Epithelial cell of proximal tubule (primary cell): ENCODE data around the gene MET. TPM values are rescaled to one million over a fixed set of nuclear protein-coding genes. Genes with fewer than 3 reads are reported as not detected.
"Not testable (repeated sequence)": the region's sequence is repeated elsewhere in the genome, so short reads cannot be mapped to it uniquely, and the experiment has no call there.

Source experiments
- DNase-seq: peaks from one replicate; pipeline ENCODE4 v3.0.0-alpha.2; 2011; ENCODE audit warnings: low read depth
- H3K4me3 ChIP-seq: 2 replicates; pipeline ENCODE4 v1.5.1; 2011; ENCODE audit warnings: low read depth, mild to moderate bottlenecking, low read length
- total RNA-seq: library from RNA; depleted of rRNA; stranded (reverse); fragments of >200 nt; gene quantifications from 2 replicates; pipeline ENCODE4 v1.2.3, GENCODE V29; 2015
- TF ChIP-seq, protein P1 (sequence below): conservative IDR thresholded peaks from 2 replicates; pipeline ENCODE4 v1.5.1; 2012; ENCODE audit warnings: low read depth, mild to moderate bottlenecking, low read length

Gene MET
- total RNA-seq, 1 donor from 2014 or later = 155 TPM

DNA sequence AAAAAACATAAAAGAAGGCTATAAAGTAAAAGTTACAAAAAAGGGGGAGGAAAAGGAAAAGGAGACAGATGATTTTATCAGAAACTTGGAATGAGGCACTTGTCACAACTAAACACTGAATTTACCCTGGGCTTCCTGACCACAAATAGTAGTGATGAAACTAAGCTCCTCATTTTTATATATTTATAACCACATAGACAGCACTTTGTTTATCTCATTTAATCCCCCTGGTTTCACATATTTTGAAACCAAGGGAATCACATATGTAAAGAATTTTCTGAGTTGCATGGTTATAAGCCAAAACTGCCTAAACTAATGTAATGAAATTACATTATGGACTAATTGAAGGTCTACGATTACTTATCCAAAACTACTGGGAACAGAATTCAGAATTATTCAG lies 39.6 kb upstream of the MET start:
- TF ChIP-seq, protein P1, sequence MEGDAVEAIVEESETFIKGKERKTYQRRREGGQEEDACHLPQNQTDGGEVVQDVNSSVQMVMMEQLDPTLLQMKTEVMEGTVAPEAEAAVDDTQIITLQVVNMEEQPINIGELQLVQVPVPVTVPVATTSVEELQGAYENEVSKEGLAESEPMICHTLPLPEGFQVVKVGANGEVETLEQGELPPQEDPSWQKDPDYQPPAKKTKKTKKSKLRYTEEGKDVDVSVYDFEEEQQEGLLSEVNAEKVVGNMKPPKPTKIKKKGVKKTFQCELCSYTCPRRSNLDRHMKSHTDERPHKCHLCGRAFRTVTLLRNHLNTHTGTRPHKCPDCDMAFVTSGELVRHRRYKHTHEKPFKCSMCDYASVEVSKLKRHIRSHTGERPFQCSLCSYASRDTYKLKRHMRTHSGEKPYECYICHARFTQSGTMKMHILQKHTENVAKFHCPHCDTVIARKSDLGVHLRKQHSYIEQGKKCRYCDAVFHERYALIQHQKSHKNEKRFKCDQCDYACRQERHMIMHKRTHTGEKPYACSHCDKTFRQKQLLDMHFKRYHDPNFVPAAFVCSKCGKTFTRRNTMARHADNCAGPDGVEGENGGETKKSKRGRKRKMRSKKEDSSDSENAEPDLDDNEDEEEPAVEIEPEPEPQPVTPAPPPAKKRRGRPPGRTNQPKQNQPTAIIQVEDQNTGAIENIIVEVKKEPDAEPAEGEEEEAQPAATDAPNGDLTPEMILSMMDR = no peak
- DNase-seq = no peak
- H3K4me3 ChIP-seq = no peak overlapping the region

DNA sequence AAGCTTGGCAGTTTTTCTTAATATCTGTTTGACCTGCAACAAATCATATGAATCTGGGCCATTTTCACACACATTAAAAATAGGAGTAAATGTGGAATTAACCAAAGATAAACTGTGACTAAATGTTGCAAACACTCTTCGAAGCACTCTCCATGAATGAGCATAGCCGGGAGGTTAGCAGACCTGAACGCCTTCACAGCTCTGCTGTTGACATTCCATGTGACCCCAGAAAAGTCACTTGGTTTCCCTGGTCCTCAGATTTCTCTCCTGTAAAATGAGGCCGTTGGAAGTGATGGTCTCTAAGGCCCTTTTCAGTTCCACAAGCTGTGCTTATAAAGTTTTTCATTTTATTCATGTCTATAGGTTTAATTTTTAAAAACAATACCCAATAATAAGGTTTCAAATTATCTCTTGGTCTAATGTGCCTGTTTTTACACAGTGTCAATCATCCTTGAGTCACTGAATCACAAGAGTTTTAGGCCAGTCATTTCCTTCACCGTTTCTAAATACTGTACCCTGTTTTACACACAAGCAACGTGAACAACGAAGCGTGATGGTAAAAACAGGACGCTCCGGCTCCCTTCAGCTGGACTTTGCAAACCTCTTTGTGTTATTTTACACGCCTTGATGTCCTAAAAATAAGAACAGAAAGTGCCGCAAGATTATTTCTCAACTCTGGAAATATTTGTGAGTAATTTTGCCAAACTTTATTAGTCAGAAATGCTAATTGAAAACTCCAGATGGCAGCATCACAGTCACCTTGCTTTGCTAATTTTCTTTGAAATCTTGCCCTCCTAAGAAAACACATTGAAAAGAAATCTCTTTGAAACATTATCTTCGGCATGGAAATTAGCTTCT lies 38.6 kb upstream of the MET start:
- peak overlapping the region; percentile 0 for H3K4me3 ChIP-seq
- DNase-seq = peak; percentile 96
- TF ChIP-seq, protein P1 = peak; percentile 29

DNA sequence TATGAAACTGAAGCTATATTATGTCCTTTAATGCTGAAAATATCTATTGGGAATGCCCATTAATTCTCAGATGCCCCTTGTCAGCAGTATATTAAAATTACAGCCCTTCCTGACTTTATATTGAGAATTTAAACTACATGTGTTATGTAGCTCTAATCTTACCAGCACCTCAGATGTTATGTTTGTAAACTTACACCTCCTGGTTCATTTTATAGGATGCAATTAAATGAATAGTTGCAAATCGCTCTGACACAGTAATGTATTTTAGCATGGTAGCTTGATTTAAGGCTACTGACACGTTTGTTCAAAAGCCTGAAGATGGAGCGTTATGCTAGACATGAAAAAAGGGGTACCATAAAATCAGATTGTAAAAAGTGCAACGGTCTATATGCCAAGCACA lies 35.0 kb upstream of the MET start:
- TF ChIP-seq, protein P1 = no peak
- H3K4me3 ChIP-seq = no peak overlapping the region
- no peak for DNase-seq

DNA sequence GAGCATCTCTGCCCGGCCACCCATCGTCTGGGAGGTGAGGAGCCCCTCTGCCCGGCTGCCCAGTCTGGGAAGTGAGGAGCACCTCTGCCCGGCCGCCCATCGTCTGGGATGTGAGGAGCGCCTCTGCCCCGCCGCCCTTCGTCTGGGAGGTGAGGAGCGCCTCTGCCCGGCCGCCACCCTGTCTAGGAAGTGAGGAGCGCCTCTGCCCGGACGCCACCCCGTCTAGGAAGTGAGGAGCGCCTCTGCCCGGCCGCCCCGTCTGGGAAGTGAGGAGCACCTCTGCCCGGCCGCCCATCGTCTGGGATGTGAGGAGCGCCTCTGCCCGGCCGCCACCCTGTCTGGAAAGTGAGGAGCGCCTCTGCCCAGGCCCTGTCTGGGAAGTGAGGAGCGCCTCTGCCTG lies 33.4 kb upstream of the MET start:
- H3K4me3 ChIP-seq, DNase-seq: not testable (repeated sequence)

DNA sequence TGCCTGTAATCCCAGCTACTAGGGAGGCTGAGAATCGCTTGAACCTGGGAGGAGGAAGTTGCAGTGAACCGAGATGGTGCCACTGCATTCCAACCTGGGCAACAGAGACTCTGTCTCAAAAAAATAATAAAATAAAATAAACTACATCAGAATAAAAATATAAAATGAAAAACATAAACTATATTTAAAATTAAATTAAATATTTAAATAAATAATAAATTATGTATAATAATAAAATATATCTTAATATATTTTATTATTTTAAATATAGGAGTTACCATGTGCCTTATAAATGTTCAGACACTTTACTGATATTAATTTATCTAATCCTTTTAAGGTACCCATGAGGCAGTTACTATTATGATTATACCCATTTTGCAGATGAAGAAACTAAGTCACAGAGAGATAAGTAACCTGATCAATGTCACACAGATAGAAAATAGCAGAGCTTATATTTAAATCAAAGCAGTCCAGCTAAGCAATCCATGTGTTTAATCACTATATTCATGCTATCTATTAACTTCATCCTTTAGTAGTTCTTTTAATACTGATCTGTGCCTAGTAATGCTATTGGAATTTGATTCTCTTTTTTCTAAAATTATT lies 30.3 kb upstream of the MET start:
- DNase-seq = no peak
- TF ChIP-seq, protein P1 = no peak
- H3K4me3 ChIP-seq = no peak overlapping the region

DNA sequence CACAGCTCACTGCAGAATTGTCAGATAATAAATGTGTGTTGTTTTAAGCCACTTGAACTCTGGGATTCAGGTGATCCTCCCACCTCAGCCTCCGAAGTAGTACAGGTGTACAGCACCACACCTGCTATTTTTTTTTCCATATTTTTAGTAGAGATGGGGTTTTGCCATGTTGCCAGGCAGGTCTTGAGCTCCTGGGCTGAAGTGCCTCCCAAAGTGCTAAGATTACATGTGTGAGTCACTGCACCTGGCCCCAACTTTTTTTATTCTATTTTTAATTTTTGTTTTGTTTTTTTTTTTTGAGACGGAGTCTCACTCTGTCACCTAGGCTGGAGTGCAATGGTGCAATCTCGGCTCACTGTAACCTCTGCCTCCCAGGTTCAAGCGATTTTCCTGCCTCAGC lies 28.8 kb upstream of the MET start:
- not testable (repeated sequence) for DNase-seq, H3K4me3 ChIP-seq

DNA sequence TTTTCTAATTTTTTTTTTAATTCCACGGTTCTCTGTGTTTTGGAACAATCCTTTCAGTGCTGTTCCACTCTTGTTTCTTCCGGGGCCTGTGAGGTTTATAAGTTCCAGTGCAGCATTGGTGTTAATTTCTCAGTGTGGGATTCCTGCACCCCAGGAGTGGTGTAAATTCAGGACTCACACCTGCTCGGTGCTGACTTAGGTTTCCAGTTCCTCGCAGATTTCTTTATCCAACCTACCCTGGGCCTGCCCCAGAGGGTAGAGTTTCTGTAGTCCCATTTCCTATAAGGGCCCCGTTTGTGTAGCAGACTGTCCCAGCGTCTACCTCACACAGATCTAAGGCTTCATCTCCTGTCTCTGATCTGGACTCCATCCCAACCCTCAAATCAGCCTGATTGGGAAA lies 27.4 kb upstream of the MET start:
- no peak for DNase-seq
- TF ChIP-seq, protein P1 = no peak
- no peak overlapping the region for H3K4me3 ChIP-seq

DNA sequence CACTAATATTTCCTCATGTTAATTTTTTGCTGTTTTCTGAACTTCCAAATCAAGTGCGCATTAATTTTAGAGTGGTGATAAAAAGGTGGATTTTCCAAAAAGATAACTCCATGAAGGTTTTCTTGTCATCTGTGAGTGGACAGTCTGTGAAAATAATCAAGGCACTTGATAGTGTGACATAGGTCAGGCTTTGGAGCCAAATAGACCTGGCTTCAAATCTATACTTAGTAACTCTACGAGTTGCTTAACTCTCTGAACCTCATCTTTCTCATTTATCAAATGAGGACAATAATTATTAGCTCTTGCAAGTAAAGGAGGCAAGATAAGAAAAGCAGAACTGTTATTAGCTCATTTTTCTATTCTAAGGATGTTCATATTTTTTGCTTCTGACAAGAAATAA lies 24.7 kb upstream of the MET start:
- TF ChIP-seq, protein P1 = no peak
- no peak for DNase-seq
- H3K4me3 ChIP-seq = no peak overlapping the region
